HEK293 (cell line): ENCODE data around the gene F2RL3.

Experiments used
- CTCF ChIA-PET: fragments of 350-600 bp; formaldehyde crosslinking; extraction: SDS; loops from one replicate; lab custom pipeline; 2021; ENCODE audit warnings: antibody characterized with exemption; lab: Yijun Ruan, JAX
- POLR2A ChIA-PET: fragments of 300-600 bp; formaldehyde crosslinking; extraction: SDS; loops from one replicate; lab custom pipeline; 2020; ENCODE audit warnings: antibody characterized with exemption, inconsistent platforms; lab: Yijun Ruan, JAX
- H3K27ac ChIP-seq: fragments of 200-500 bp; sonication (Bioruptor generic); 2 replicates; pipeline ENCODE4 v1.5.1; 2014; ENCODE audit warnings: low read depth, low read length, control low read depth, inconsistent platforms; ENCODE audit errors: extremely low read depth
- H3K36me3 ChIP-seq, 2 experiments: fragments of 200-500 bp in 1 of 2; sonication (Bioruptor generic) in 1 of 2; 1 replicate in 1 of 2; 2 replicates in 1 of 2; pipeline ENCODE4 v1.5.1; 2014 to 2017; ENCODE audit warnings: inconsistent platforms in 2 of 2, low read length in 2 of 2; ENCODE audit not compliant: control insufficient read depth in 2 of 2, insufficient read depth in 1 of 2
- H3K4me1 ChIP-seq: fragments of 200-500 bp; sonication (Bioruptor generic); 2 replicates; pipeline ENCODE4 v1.5.1; 2014; ENCODE audit warnings: mild to moderate bottlenecking, low read length, inconsistent platforms; ENCODE audit not compliant: control insufficient read depth, insufficient read depth
- H3K4me3 ChIP-seq: 2 replicates; pipeline ENCODE4 v1.5.1; 2011; ENCODE audit warnings: low read depth, mild to moderate bottlenecking, control low read depth, low read length, moderate library complexity
- H3K9me3 ChIP-seq: fragments of 200-500 bp; sonication (Bioruptor generic); 2 replicates; pipeline ENCODE4 v1.5.1; 2014; ENCODE audit warnings: low read depth, low read length, inconsistent platforms; ENCODE audit not compliant: control insufficient read depth, insufficient read depth
- EGR2 ChIP-seq: fragments of 450-650 bp; formaldehyde crosslinking; IDR thresholded peaks from 2 replicates; pipeline ENCODE4 v1.5.1; 2016; ENCODE audit warnings: low read depth, missing biosample characterization, missing genetic modification characterization
- GLIS2 ChIP-seq: fragments of 450-650 bp; formaldehyde crosslinking; IDR thresholded peaks from 2 replicates; pipeline ENCODE4 v1.5.1; 2016; ENCODE audit warnings: missing biosample characterization, missing genetic modification characterization
- KLF10 ChIP-seq: fragments of 450-650 bp; IDR thresholded peaks from 2 replicates; pipeline ENCODE4 v1.5.1; 2018; ENCODE audit warnings: missing biosample characterization, mild to moderate bottlenecking, missing genetic modification characterization
- OSR2 ChIP-seq: fragments of 450-650 bp; formaldehyde crosslinking; IDR thresholded peaks from 2 replicates; pipeline ENCODE4 v1.5.1; 2016; ENCODE audit warnings: missing biosample characterization, missing genetic modification characterization
- PRDM4 ChIP-seq: fragments of 450-650 bp; formaldehyde crosslinking; IDR thresholded peaks from 2 replicates; pipeline ENCODE4 v1.5.1; 2017; ENCODE audit warnings: missing biosample characterization, missing genetic modification characterization
- REPIN1 ChIP-seq: fragments of 450-650 bp; formaldehyde crosslinking; IDR thresholded peaks from 2 replicates; pipeline ENCODE4 v1.5.1; 2017; ENCODE audit warnings: missing biosample characterization, missing genetic modification characterization, low read depth
- ZBTB26 ChIP-seq: fragments of 450-650 bp; formaldehyde crosslinking; optimal IDR thresholded peaks from 2 replicates; pipeline ENCODE3; 2016; ENCODE audit warnings: missing biosample characterization, mild to moderate bottlenecking, missing genetic modification characterization
- ZFHX2 ChIP-seq: fragments of 450-650 bp; formaldehyde crosslinking; conservative IDR thresholded peaks from 2 replicates; pipeline ENCODE4 v1.5.1; 2016; ENCODE audit warnings: missing biosample characterization, missing genetic modification characterization
- ZNF133 ChIP-seq: fragments of 450-650 bp; formaldehyde crosslinking; IDR thresholded peaks from 2 replicates; pipeline ENCODE4 v1.5.1; 2016; ENCODE audit warnings: missing biosample characterization, missing genetic modification characterization
- ZNF18 ChIP-seq: fragments of 450-650 bp; formaldehyde crosslinking; IDR thresholded peaks from 2 replicates; pipeline ENCODE4 v1.5.1; 2016; ENCODE audit warnings: missing biosample characterization, missing genetic modification characterization
- ZNF292 ChIP-seq: fragments of 450-650 bp; formaldehyde crosslinking; IDR thresholded peaks from 2 replicates; pipeline ENCODE4 v1.5.1; 2016; ENCODE audit warnings: low read depth, missing biosample characterization, missing genetic modification characterization, borderline replicate concordance
- ZNF394 ChIP-seq: fragments of 450-650 bp; formaldehyde crosslinking; IDR thresholded peaks from 2 replicates; pipeline ENCODE4 v1.5.1; 2016; ENCODE audit warnings: missing biosample characterization, missing genetic modification characterization, mild to moderate bottlenecking, moderate library complexity, borderline replicate concordance
- ZNF398 ChIP-seq: fragments of 450-650 bp; formaldehyde crosslinking; IDR thresholded peaks from 2 replicates; pipeline ENCODE4 v1.5.1; 2017; ENCODE audit warnings: missing biosample characterization, missing genetic modification characterization
- ZNF416 ChIP-seq: fragments of 450-650 bp; formaldehyde crosslinking; IDR thresholded peaks from 2 replicates; pipeline ENCODE4 v1.5.1; 2016; ENCODE audit warnings: missing biosample characterization, missing genetic modification characterization
- ZNF561 ChIP-seq: fragments of 450-650 bp; IDR thresholded peaks from 2 replicates; pipeline ENCODE4 v1.5.1; 2018; ENCODE audit warnings: missing biosample characterization, missing genetic modification characterization, borderline replicate concordance
- ZNF596 ChIP-seq: fragments of 450-650 bp; IDR thresholded peaks from 2 replicates; pipeline ENCODE4 v1.5.0; 2018; ENCODE audit warnings: missing biosample characterization, mild to moderate bottlenecking, missing genetic modification characterization, moderate library complexity

F2RL3 gene

GRCh38 chr19:16897029-16897855, 8.4 kb downstream of the F2RL3 start (continued):
- TF ChIP-seq ZNF133 (peak; percentile 60; the same call in 1 of the 2 replicates), REPIN1 (tag by site-specific recombination) (no peak), ZNF292 (tag by site-specific recombination) (no peak), ZNF394 (tag by site-specific recombination) (peak; percentile 13; the same call in 1 of the 2 replicates), ZNF18 (tag by site-specific recombination) (no peak), KLF10 (tag by site-specific recombination) (peak; percentile 83), GLIS2 (peak; percentile 72)
- TF ChIP-seq, all 188 proteins: peak for 26

- ChIA-PET POLR2A (interaction anchor here (0.7 kb wide), 1 partner anchor 55 kb away, joined by 3 read pairs; no protein-coding TSS in a partner anchor), CTCF (no interaction called here)
- no peaks in the 10 kb centered on the region for H3K4me1 ChIP-seq
- TF ChIP-seq ZBTB26 (tag by site-specific recombination) (peak; percentile 2), OSR2 (tag by site-specific recombination) (no peak), ZNF398 (tag by site-specific recombination) (0 out of 2 replicates have a peak, but pooled peaks have one; percentile 2), ZNF596 (no peak), ZNF416 (no peak)
- no peaks in the 10 kb centered on the region for H3K9me3 ChIP-seq
- H3K4me3 ChIP-seq, result peak overlapping the region; percentile 56
- H3K36me3 ChIP-seq, result no peaks in the 10 kb centered on the region
- no peak overlapping the region for H3K27ac ChIP-seq
Observed at GRCh38 chr19:16897856-16898161, 9.0 kb downstream of the F2RL3 start.

- CTCF ChIA-PET, result no interaction called here
- Histone ChIP-seq H3K4me1 (no peaks in the 10 kb centered on the region), H3K36me3 (no peaks in the 10 kb centered on the region), H3K4me3 (no peak overlapping the region), H3K9me3 (no peaks in the 10 kb centered on the region), H3K27ac (no peak overlapping the region)
- POLR2A ChIA-PET, result interaction anchor here (0.7 kb wide), 1 partner anchor 56 kb away, joined by 3 read pairs; no protein-coding TSS in a partner anchor
- TF ChIP-seq PRDM4 (tag by site-specific recombination), result peak; percentile 32; the same call in 1 of the 2 replicates
- no peak for TF ChIP-seq ZNF561
- TF ChIP-seq EGR2 (tag by site-specific recombination), result peak; percentile 42; the same call in 1 of the 2 replicates
- TF ChIP-seq ZFHX2 (tag by site-specific recombination), result peak; percentile 63
Observed at GRCh38 chr19:16898361-16899015, 9.7 kb downstream of the F2RL3 start.
